Endothelial cell of umbilical vein (primary cell): ENCODE measurements around the gene TEKTIP1. TPM values are rescaled to one million over a fixed set of nuclear protein-coding genes. Genes with fewer than 3 reads are reported as not detected.
A peak's percentile ranks its signal among the peaks of the same experiment; 100 is the strongest.

Experiments
- BruUV-seq: library from RNA; stranded (reverse); fragments of 400-500 nt; replicated peaks from 2 replicates; lab custom pipeline; 2021; lab: Mats Ljungman, UMichigan
- CTCF ChIA-PET: fragments of 300-600, 350-600 bp; sonication (Branson Sonifier 250); formaldehyde crosslinking; loops from one replicate; lab custom pipeline; 2021; ENCODE audit warnings: antibody characterized with exemption, inconsistent platforms; lab: Charles Lee
- POLR2A ChIA-PET: fragments of 300-600, 350-600 bp; sonication (Branson Sonifier 250); formaldehyde crosslinking; loops from one replicate; lab custom pipeline; 2021; ENCODE audit warnings: antibody characterized with exemption, inconsistent platforms; lab: Charles Lee
- DNase-seq: peaks from one replicate; pipeline ENCODE4 v3.0.0-alpha.2; 2011; ENCODE audit warnings: low read depth, low spot score
- FAIRE-seq: peaks from 2 replicates; lab custom pipeline; 2011; peaks lifted over from hg19 to GRCh38; lab: Jason Lieb, UNC
- H2AFZ ChIP-seq: 2 replicates; pipeline ENCODE4 v1.6.0; 2012; ENCODE audit warnings: low read depth, low read length, control low read depth, inconsistent platforms
- H3K27ac ChIP-seq: 2 replicates; pipeline ENCODE4 v1.5.1; 2011; ENCODE audit warnings: low read depth, mild to moderate bottlenecking, control low read depth, low read length, moderate library complexity; ENCODE audit not compliant: insufficient read depth
- H3K27me3 ChIP-seq, 2 experiments: 2 replicates each; pipeline versions ENCODE4 v1.6.0 to v1.6.1; 2011; ENCODE audit warnings: low read length in 2 of 2, mixed read lengths in 1 of 2; ENCODE audit not compliant: control insufficient read depth in 2 of 2, insufficient read depth in 2 of 2
- H3K36me3 ChIP-seq, 2 experiments: 2 replicates in 1 of 2; 3 replicates in 1 of 2; pipeline ENCODE4 v1.5.1; 2011; ENCODE audit warnings: low read length in 2 of 2, mild to moderate bottlenecking in 1 of 2, moderate library complexity in 1 of 2; ENCODE audit not compliant: control insufficient read depth in 2 of 2, insufficient read depth in 2 of 2; ENCODE audit errors: extremely low read depth in 1 of 2
- H3K4me1 ChIP-seq: 3 replicates; pipeline ENCODE4 v1.5.1; 2011; ENCODE audit warnings: mild to moderate bottlenecking, low read length; ENCODE audit not compliant: control insufficient read depth, insufficient read depth; ENCODE audit errors: extremely low read depth
- H3K4me2 ChIP-seq: 2 replicates; pipeline ENCODE4 v1.6.1; 2011; ENCODE audit warnings: low read length, control low read depth, mixed read lengths; ENCODE audit not compliant: insufficient read depth
- H3K4me3 ChIP-seq, 3 experiments: fragments of 200-600 bp in 1 of 3; sonication (generic), shearing (Covaris generic) in 1 of 3; replicated peaks in 1 of 3; 2 replicates each; pipeline ENCODE4 v1.5.1; 2011 to 2016; ENCODE audit warnings: control low read depth in 3 of 3, low read length in 3 of 3, mild to moderate bottlenecking in 2 of 3, inconsistent platforms in 1 of 3, low read depth in 1 of 3, moderate library complexity in 1 of 3; ENCODE audit not compliant: insufficient read depth in 1 of 3
- H3K79me2 ChIP-seq: 2 replicates; pipeline ENCODE4 v1.6.0; 2012; ENCODE audit warnings: low read length, inconsistent platforms; ENCODE audit not compliant: control insufficient read depth, insufficient read depth
- H3K9ac ChIP-seq: replicated peaks from 2 replicates; pipeline ENCODE3; 2011; ENCODE audit warnings: low read length, control low read depth; ENCODE audit not compliant: insufficient read depth; ENCODE audit errors: extremely low read depth
- H3K9me1 ChIP-seq: replicated peaks from 3 replicates; pipeline ENCODE4 v1.6.0; 2011; ENCODE audit warnings: mild to moderate bottlenecking, low read length; ENCODE audit not compliant: control insufficient read depth, insufficient read depth; ENCODE audit errors: extremely low read depth
- H3K9me3 ChIP-seq: replicated peaks from 2 replicates; pipeline ENCODE4 v1.5.1; 2012; ENCODE audit warnings: low read length, inconsistent platforms; ENCODE audit not compliant: control insufficient read depth, insufficient read depth
- H4K20me1 ChIP-seq: replicated peaks from 2 replicates; pipeline ENCODE3; 2011; ENCODE audit warnings: mild to moderate bottlenecking, low read length; ENCODE audit not compliant: control insufficient read depth, insufficient read depth; ENCODE audit errors: extremely low read depth
- CTCF ChIP-seq, 2 donors: IDR thresholded peaks; 1 replicate in 1 of 2; 2 replicates in 1 of 2; pipeline ENCODE4 v1.5.1; 2011; ENCODE audit warnings: low read length in 2 of 2, mild to moderate bottlenecking in 2 of 2, moderate library complexity in 2 of 2, control low read depth in 1 of 2, inconsistent platforms in 1 of 2, low read depth in 1 of 2; ENCODE audit not compliant: insufficient read depth in 1 of 2; ENCODE audit errors: extremely low read depth in 1 of 2
- EZH2 ChIP-seq: IDR thresholded peaks from 2 replicates; pipeline ENCODE4 v1.6.1; 2012; ENCODE audit warnings: borderline replicate concordance, low read depth, mild to moderate bottlenecking, moderate library complexity, low read length, inconsistent platforms; ENCODE audit not compliant: severe bottlenecking
- FOS ChIP-seq: IDR thresholded peaks from 2 replicates; pipeline ENCODE4 v1.6.1; 2011; ENCODE audit warnings: mild to moderate bottlenecking, low read length, moderate library complexity, borderline replicate concordance; ENCODE audit not compliant: insufficient read depth
- GATA2 ChIP-seq: IDR thresholded peaks from 2 replicates; pipeline ENCODE4 v1.7.0; 2011; ENCODE audit warnings: low read depth, mild to moderate bottlenecking, moderate library complexity, mixed read lengths, low read length; ENCODE audit not compliant: insufficient read length, insufficient read depth
- JUN ChIP-seq: IDR thresholded peaks from 2 replicates; pipeline ENCODE4 v1.6.1; 2011; ENCODE audit warnings: borderline replicate concordance, low read depth; ENCODE audit not compliant: insufficient read length, insufficient read depth
- MAX ChIP-seq: IDR thresholded peaks from 2 replicates; pipeline ENCODE4 v1.6.1; 2011; ENCODE audit not compliant: insufficient read depth, insufficient read length
- MYC ChIP-seq: IDR thresholded peaks from one replicate; pipeline ENCODE4 v1.6.1; 2011; ENCODE audit warnings: mild to moderate bottlenecking, low read depth, low read length
- POLR2A ChIP-seq: IDR thresholded peaks from 2 replicates; pipeline ENCODE4 v1.6.1; 2012; ENCODE audit warnings: low read depth, mild to moderate bottlenecking, control low read depth, low read length
- POLR2AphosphoS5 ChIP-seq: IDR thresholded peaks from 2 replicates; pipeline ENCODE4 v1.6.1; 2012; ENCODE audit warnings: low read depth, mild to moderate bottlenecking, control low read depth, low read length, moderate library complexity; ENCODE audit not compliant: insufficient read depth
- dilution Hi-C: fragments of 300-500 bp; cut with MboI; formaldehyde crosslinking; loops from one replicate; pipeline ENCODE4 v1.15.0; 2019; ENCODE audit warnings: low sequenced_read_pairs; ENCODE audit not compliant: extremely low pct_ligation_motif_present
- intact Hi-C: fragments of 100-400 bp; cut with micrococcal nuclease; formaldehyde crosslinking; loops from one replicate; pipeline ENCODE4 v1.10.0; 2022
- polyA plus RNA-seq, 4 experiments: library from polyadenylated mRNA; depleted of rRNA in 3 of 4; stranded (reverse) in 3 of 4; unstranded in 1 of 4; fragments of >200 nt; gene quantifications; 2 replicates each; pipeline versions ENCODE4 v1.2.1 to v1.2.3, GENCODE V29; 2011 to 2012; ENCODE audit warnings: missing spikeins in 1 of 4
- total RNA-seq: library from RNA; stranded (reverse); gene quantifications from 2 replicates; pipeline ENCODE4 v1.2.3, GENCODE V29; 2021

TEKTIP1 gene
- total and polyA plus RNA-seq, 2 donors (not counting 3 experiments of a cell fraction or from before 2014, with no cell fraction given): 0.73 TPM; not detected in 1

- intact Hi-C loops (loop anchor here (2.0 kb wide), 1 partner anchor 66 kb away; the partner anchor contains the start of gene HMG20B), dilution Hi-C loops (no loop called here)
- peak; percentile 14 for DNase-seq
- H3K79me2 ChIP-seq: peaks cover 55% of the 10 kb centered on the region
- no peaks in the 10 kb centered on the region for H3K9me3 ChIP-seq
- peak overlapping the region; percentile 73 for H3K4me2 ChIP-seq
- peak overlapping the region; percentile 49 for H2AFZ ChIP-seq
- no peaks in the 10 kb centered on the region for H3K27me3 ChIP-seq
- CTCF ChIA-PET: interaction anchor here (0.7 to 1.9 kb wide), 2 partner anchors 22 to 38 kb away, joined by 3 to 9 read pairs; no protein-coding TSS in a partner anchor
- TF ChIP-seq FOS (no peak), POLR2AphosphoS5 (no peak), POLR2A (no peak), EZH2 (no peak), CTCF (IDR thresholded peaks at IDR 0.05; ENCODE audit: extremely low read depth in 1 of 2, insufficient read depth in 1 of 2, low read depth in 1 of 2, low read length in 2 of 2) (no peak), JUN (no peak), MAX (no peak), GATA2 (no peak), MYC (no peak)
- POLR2A ChIA-PET: no interaction called here
- no peaks in the 10 kb centered on the region for H4K20me1 ChIP-seq
- peak overlapping the region; percentile 72 to 91 (median 77) for H3K4me3 ChIP-seq
- H3K27ac ChIP-seq: peak overlapping the region; percentile 48
- FAIRE-seq: no peak
- peaks cover 0 to 10% of the 10 kb centered on the region in 2 experiments for H3K36me3 ChIP-seq
- no peaks in the 10 kb centered on the region for H3K9me1 ChIP-seq
- BruUV-seq: no TSS peak
- peak overlapping the region; percentile 85 for H3K9ac ChIP-seq
- H3K4me1 ChIP-seq: peaks cover 10% of the 10 kb centered on the region
These were observed 32.3 kb upstream of the TEKTIP1 start for GRCh38 chr19:3506384-3507340.
